ENCODE results near the gene TTLL9.

GRCh38 chr20:31896049-31896448 lies 25.6 kb downstream of the TTLL9 start:
- TF ChIP-seq CTCF (IDR thresholded peaks at IDR 0.05; ENCODE audit: insufficient read depth, low read length), result no peak
- TF ChIP-seq, protein P1, sequence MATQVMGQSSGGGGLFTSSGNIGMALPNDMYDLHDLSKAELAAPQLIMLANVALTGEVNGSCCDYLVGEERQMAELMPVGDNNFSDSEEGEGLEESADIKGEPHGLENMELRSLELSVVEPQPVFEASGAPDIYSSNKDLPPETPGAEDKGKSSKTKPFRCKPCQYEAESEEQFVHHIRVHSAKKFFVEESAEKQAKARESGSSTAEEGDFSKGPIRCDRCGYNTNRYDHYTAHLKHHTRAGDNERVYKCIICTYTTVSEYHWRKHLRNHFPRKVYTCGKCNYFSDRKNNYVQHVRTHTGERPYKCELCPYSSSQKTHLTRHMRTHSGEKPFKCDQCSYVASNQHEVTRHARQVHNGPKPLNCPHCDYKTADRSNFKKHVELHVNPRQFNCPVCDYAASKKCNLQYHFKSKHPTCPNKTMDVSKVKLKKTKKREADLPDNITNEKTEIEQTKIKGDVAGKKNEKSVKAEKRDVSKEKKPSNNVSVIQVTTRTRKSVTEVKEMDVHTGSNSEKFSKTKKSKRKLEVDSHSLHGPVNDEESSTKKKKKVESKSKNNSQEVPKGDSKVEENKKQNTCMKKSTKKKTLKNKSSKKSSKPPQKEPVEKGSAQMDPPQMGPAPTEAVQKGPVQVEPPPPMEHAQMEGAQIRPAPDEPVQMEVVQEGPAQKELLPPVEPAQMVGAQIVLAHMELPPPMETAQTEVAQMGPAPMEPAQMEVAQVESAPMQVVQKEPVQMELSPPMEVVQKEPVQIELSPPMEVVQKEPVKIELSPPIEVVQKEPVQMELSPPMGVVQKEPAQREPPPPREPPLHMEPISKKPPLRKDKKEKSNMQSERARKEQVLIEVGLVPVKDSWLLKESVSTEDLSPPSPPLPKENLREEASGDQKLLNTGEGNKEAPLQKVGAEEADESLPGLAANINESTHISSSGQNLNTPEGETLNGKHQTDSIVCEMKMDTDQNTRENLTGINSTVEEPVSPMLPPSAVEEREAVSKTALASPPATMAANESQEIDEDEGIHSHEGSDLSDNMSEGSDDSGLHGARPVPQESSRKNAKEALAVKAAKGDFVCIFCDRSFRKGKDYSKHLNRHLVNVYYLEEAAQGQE (IDR thresholded peaks at IDR 0.05; ENCODE audit: insufficient replicate concordance, low read depth), result no peak
- no peak for TF ChIP-seq SPI1 (IDR thresholded peaks at IDR 0.05; ENCODE audit: borderline replicate concordance, low read depth)
- TF ChIP-seq POLR2AphosphoS5 (IDR thresholded peaks at IDR 0.05; ENCODE audit: low read depth), result no peak

Data from HL-60 (cell line).